GM12875 (cell line): ENCODE results near the gene TDRD10.

ENCODE experiments used
- H3K4me3 ChIP-seq: one replicate; pipeline ENCODE4 v1.5.1; 2011; ENCODE audit warnings: low read depth, low read length, control low read depth
- TF ChIP-seq, protein P1 (sequence below): IDR thresholded peaks from 2 replicates; pipeline ENCODE4 v1.5.1; 2011; ENCODE audit warnings: low read depth, mild to moderate bottlenecking, control low read depth, inconsistent platforms, low read length, moderate library complexity, borderline replicate concordance; ENCODE audit not compliant: insufficient read depth

TDRD10 gene, protein sequence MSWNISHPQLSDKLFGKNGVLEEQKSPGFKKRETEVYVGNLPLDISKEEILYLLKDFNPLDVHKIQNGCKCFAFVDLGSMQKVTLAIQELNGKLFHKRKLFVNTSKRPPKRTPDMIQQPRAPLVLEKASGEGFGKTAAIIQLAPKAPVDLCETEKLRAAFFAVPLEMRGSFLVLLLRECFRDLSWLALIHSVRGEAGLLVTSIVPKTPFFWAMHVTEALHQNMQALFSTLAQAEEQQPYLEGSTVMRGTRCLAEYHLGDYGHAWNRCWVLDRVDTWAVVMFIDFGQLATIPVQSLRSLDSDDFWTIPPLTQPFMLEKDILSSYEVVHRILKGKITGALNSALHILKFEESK

DNA sequence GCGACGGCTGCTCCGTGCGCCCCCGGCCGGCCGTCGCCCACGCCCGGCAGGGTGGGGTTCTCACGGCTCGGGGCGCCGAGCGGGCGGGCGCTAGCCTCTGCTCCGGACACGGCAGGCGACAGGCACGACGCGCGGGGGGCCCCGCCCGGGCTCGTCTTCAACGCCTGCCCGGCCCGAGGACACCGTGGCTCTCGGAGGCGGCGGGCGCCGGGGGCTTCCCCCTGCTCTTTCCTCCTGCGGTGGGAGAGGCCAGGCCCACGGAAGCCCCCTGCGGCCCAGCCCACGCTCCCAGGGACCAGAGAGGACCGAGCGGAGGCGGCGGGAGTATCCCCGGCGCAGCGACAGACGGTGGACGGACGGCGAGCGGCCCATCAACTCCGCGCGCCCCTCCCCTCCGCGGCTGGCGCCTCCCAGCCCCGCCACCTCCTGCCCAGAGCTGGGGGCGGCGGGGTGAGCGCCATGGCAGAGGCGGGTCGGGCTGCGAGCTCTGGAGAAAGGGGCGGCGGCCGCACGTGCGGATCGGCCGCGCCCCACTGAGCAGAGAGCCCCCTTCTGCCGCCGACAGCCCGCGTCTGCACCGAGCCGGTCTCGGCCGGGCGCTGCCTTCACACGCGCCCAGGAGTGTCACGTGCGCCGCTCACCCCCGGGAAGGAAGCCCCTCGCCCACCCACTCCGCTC, at the start of gene TDRD10, which contains the start of gene SHE:
TDRD10 (plus strand) TSS at position 154 of the 678 bp plus-strand sequence. CDS start 4,685 bp downstream, outside the sequence.
SHE (minus strand) TSS at position 347 of the 678 bp plus-strand sequence. CDS start 386 bp downstream, outside the sequence.
- TF ChIP-seq, protein P1, sequence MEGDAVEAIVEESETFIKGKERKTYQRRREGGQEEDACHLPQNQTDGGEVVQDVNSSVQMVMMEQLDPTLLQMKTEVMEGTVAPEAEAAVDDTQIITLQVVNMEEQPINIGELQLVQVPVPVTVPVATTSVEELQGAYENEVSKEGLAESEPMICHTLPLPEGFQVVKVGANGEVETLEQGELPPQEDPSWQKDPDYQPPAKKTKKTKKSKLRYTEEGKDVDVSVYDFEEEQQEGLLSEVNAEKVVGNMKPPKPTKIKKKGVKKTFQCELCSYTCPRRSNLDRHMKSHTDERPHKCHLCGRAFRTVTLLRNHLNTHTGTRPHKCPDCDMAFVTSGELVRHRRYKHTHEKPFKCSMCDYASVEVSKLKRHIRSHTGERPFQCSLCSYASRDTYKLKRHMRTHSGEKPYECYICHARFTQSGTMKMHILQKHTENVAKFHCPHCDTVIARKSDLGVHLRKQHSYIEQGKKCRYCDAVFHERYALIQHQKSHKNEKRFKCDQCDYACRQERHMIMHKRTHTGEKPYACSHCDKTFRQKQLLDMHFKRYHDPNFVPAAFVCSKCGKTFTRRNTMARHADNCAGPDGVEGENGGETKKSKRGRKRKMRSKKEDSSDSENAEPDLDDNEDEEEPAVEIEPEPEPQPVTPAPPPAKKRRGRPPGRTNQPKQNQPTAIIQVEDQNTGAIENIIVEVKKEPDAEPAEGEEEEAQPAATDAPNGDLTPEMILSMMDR, result no peak
- H3K4me3 ChIP-seq, result peak within 1 kb of the TSS; percentile 43

- TF ChIP-seq, protein P1, result no peak
Measured at GRCh38 chr1:154453161-154453560, 48.9 kb upstream of the TDRD10 start.

DNA sequence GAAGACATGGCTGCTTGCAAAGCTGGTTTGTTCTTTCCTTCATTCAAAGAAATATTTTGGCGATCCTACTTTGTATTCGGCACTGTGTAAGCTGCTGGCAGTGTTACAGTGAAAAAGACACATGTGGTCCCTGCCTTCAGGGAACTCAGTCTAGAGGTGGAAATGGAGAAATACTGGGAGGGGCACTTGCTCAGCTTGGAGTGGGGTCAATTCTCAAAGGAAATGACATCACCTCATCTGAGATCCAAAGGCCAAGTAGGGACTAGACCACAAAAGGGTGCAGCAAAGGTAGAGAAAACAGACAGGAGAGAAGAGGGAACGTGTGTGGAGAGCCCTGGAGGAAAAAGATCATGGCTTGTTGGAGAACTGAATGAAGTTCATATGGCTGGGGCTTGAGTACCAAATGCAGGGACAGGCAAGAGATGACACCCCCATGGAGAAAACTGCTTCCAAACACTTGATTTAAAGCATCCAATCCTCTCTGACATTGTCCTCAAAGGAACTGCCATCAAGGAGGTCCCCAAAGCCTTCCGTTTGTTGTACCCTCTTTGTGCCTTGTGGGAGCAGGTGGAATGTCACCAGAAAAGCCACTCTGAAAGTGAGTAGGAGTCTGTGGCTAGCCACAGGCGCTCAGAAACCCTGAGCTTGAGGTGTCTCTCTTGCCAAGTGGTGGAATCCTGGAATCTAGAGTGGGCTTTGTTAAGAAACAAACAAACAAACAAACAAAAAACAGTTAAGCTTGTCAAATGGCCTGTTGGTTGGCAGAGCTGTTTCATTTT, 48.3 kb upstream of the TDRD10 start:
- TF ChIP-seq, protein P1, result no peak
- H3K4me3 ChIP-seq, result no peak overlapping the region

More at GRCh38 chr1:154453161-154453560, 48.9 kb upstream of the TDRD10 start:
- no peak overlapping the region for H3K4me3 ChIP-seq

DNA sequence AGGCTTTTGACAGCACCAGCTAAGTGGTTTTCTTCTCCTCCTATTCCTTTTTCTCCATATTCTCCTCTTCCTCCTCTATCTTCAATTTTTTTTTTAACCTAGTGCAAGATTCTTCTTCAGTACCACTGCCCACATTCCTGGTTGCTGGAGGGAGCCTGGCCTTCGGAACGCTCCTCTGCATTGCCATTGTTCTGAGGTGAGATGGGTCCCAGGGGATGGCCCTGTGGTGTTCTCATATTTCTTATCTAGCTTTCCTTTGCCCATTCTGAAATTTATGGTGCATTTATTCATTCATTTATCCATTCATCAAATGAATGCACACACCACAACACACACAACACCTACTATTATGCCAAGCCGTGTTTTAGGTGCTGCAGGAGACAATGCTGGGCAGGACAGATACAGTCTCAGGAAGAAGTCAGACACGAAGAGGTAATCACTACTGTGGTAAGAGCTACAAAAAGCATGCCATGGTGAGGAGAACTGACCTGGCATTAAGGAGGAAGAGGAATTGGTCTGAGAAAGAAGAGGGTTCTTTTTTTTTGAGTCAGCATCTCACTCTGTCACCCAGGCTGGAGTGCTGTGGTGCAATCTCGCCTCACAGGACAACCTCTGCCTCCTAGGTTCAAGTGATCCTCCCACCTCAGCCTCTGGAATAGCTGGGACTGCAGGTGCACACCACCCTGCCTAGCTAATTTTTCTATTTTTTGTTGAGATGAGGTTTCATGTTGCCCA, 47.5 kb upstream of the TDRD10 start:
- no peak overlapping the region for H3K4me3 ChIP-seq
- TF ChIP-seq, protein P1, result no peak

- H3K4me3 ChIP-seq, result no peak overlapping the region
- TF ChIP-seq, protein P1, result no peak
Measured at GRCh38 chr1:154456631-154457030, 45.4 kb upstream of the TDRD10 start.

- TF ChIP-seq, protein P1, result no peak
- H3K4me3 ChIP-seq, result no peak overlapping the region
Measured at GRCh38 chr1:154459080-154459479, 42.9 kb upstream of the TDRD10 start.
